PFSK-1 (cell line): Measurements from ENCODE around the gene ZNF584.

Experiments used
- POLR2AphosphoS5 ChIP-seq: IDR thresholded peaks from 2 replicates; pipeline ENCODE4 v1.6.1; 2012; ENCODE audit warnings: low read depth, mild to moderate bottlenecking, control low read depth, low read length, moderate library complexity
- REST ChIP-seq, 2 experiments: IDR thresholded peaks; 2 replicates each; pipeline versions ENCODE4 v1.6.1 to v1.8.0; 2011 to 2012; ENCODE audit warnings: low read depth in 2 of 2, low read length in 2 of 2, control low read depth in 1 of 2, inconsistent platforms in 1 of 2, mild to moderate bottlenecking in 1 of 2, moderate library complexity in 1 of 2; ENCODE audit not compliant: insufficient read depth in 1 of 2
- TAF1 ChIP-seq: IDR thresholded peaks from 2 replicates; pipeline ENCODE4 v1.6.1; 2012; ENCODE audit warnings: low read length, control low read depth, borderline replicate concordance; ENCODE audit not compliant: insufficient read depth

- TF ChIP-seq REST (IDR thresholded peaks at IDR 0.05; ENCODE audit: insufficient read depth in 1 of 2, low read depth in 2 of 2, low read length in 2 of 2), result no peak
- TF ChIP-seq TAF1, result no peak
- no peak for TF ChIP-seq POLR2AphosphoS5
These were observed 39.7 kb upstream of the ZNF584 start for GRCh38 chr19:58368561-58369360.
